ENCODE measurements around the gene CCL8.
A peak's percentile ranks its signal among the peaks of the same experiment; 100 is the strongest.

CCL8 gene

DNA sequence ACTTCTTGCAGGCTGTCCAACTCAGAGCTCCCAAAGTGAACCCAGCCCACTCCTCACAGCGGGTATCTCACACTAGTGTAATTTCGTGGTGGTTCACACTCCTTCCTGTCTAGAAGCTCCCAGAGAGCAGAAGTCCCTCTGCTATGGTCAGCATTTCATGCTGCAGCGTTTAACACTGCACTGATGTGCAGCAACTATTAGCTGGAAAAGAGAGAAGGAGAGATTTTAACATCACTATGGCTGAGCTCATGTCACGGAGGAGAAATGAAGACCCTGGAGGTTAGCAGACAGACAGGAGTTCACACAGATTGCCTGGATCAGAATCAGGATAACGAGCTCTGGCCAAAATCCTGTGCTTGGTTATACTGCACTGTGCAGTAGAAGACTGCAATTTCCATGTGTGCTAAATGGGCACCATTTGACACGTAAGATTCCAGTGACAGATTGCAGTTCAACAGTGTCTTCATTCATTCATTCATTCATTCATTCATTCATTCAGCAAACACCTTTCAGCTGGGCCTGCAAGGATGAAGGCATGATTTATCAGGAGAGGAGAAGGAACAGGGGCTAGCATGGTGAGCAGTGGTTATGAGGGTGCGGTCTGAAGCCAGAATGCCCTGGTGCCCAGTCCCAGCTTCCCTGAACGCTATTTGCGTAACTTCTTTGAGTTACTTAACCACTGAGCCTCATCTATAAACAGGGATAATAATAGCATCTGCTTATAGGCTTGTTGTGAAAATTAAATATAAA lies 49.1 kb downstream of the CCL8 start:
- no peak for DNase-seq

DNA sequence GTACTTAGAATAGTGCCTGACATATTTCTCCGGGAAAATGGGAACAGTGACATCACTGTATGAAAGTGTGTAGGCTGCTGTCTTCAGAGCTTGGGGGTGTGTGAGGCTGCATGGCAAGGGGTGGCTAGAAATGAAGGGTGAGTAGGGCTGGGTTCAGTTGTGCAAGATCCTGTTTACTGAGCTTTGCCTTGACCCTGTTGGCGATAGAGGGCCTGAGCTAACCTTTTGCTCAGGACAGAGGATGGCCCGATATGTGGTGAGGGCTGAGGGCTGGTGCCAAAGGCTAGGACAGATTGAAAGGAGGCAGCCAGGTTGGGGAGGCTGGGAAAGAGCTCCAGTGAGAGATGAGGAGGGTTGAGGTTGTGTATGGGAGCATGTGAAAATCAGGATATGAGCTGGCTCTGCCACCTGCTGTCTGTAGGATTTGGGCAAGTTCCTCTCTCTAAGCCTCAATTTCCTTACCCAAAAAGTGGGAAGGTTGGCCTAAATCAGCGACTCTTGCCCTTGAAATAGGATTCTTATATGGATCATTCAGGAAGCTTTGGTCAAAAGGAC lies 49.8 kb downstream of the CCL8 start:
- no peak for DNase-seq

DNA sequence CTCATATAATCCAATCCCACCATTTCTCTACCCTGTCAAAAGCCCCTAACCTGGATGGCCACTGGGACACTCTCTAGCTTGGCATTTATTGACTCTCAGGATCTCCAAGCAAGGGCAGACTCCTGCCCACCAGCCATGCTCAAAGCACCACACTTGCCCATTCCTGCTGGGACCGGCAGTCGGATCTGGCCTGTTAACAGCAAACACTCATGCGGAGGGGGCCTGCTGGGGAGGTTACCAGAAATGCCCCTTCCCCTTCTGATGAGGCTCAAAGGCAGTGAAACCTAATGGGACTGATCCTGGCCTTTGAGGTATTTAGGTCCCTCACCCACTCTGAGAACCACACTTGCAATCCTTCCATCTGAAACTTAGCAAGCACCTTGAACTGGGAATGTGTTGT lies 50.3 kb downstream of the CCL8 start:
- no peak for DNase-seq

DNA sequence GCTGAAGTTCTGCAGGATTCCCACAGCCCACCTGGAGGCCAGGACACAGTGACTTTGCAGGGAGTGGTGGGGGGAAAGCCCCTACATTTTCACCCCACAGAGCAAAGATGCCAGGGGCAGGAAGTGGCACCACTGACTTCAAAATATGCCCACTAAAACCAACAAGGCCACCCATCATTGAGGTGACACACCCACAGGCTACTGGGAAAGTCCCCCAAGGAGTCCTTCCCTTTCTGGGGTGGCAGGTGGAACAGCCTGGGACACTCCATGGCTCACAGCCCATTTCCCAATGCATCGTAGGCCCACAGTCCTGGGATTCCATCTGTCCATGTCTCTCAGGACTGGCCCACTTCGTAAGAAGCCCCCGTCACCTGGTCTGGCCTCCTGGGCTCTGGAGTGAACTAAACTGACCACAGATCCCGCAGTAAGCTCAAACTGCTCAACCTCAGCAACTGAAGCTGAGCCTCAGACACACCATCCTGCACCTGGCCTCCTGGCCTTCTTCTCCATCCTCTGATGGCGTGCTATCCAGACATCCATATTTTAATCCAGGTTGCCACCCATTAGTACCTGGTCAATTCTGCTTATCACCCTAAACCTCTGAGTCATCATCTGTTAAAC lies 51.3 kb downstream of the CCL8 start:
- no peak for DNase-seq

DNA sequence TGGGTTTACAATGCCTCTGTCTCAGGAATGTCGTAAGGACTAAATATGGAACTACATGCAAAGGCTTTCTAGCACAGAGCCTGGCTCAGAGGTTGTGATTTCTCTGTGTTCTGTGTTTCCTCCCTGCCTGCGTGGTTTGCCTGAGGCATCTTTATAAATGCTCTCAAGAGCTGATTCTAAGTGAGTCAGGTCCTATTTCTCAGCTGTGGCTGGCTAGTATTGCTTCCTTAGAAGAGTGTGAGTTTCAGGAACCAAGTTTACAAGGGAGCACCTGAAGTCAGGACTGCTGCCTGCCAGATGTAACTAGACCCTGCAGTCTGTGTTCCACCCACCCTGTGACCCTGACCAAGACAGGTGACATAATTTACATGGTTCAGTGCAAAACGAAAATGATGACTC lies 51.8 kb downstream of the CCL8 start:
- peak; percentile 79 for DNase-seq
